GM23338 (cell line): Measurements from ENCODE around the gene ATG9B. TPM values are rescaled to one million over a fixed set of nuclear protein-coding genes. Genes with fewer than 3 reads are reported as not detected.
A peak's percentile ranks its signal among the peaks of the same experiment; 100 is the strongest.

ENCODE experiments used
- ATAC-seq: fragments of 200-7000 bp; cut with Tn5 transposase; 3 replicates; pipeline ENCODE4 v1.9.1; 2020
- DNase-seq: peaks from one replicate; pipeline ENCODE4 v3.0.0-alpha.2; 2015; ENCODE audit warnings: low spot score
- H2AFZ ChIP-seq: fragments of 200-600 bp; sonication (generic); 2 replicates; pipeline ENCODE4 v1.8.0; 2016; ENCODE audit warnings: antibody characterized with exemption, mild to moderate bottlenecking, moderate library complexity
- H3F3A ChIP-seq: fragments of 200-600 bp; sonication (generic); replicated peaks from 2 replicates; pipeline ENCODE4 v1.8.0; 2017; ENCODE audit warnings: antibody characterized with exemption, mixed run types, low read depth
- H3K27ac ChIP-seq: fragments of 200-600 bp; sonication (generic); 2 replicates; pipeline ENCODE4 v1.6.1; 2016; ENCODE audit warnings: low read depth
- H3K27me3 ChIP-seq: fragments of 200-600 bp; sonication (generic); 2 replicates; pipeline ENCODE4 v1.8.0; 2016; ENCODE audit warnings: mild to moderate bottlenecking, mixed run types, moderate library complexity; ENCODE audit not compliant: insufficient read depth
- H3K36me3 ChIP-seq: fragments of 200-600 bp; sonication (generic); 2 replicates; pipeline ENCODE4 v1.8.0; 2016; ENCODE audit warnings: mild to moderate bottlenecking; ENCODE audit not compliant: insufficient read depth
- H3K4me1 ChIP-seq: fragments of 200-600 bp; sonication (generic); 2 replicates; pipeline ENCODE4 v1.8.0; 2016; ENCODE audit warnings: mild to moderate bottlenecking, moderate library complexity; ENCODE audit not compliant: insufficient read depth
- H3K4me2 ChIP-seq: fragments of 200-600 bp; sonication (generic); 2 replicates; pipeline ENCODE4 v1.7.1; 2017; ENCODE audit warnings: mixed run types
- H3K4me3 ChIP-seq: fragments of 200-600 bp; sonication (generic); 2 replicates; pipeline ENCODE4 v1.6.1; 2016; ENCODE audit warnings: mixed run types
- H3K79me2 ChIP-seq: fragments of 200-600 bp; sonication (generic); replicated peaks from 2 replicates; pipeline ENCODE4 v1.8.0; 2017; ENCODE audit warnings: mild to moderate bottlenecking; ENCODE audit not compliant: insufficient read depth
- H3K9me2 ChIP-seq: fragments of 200-600 bp; sonication (generic); 2 replicates; pipeline ENCODE4 v1.8.0; 2017; ENCODE audit not compliant: insufficient read depth
- H4K20me1 ChIP-seq: fragments of 200-600 bp; sonication (generic); replicated peaks from 2 replicates; pipeline ENCODE4 v1.8.0; 2017; ENCODE audit warnings: mild to moderate bottlenecking; ENCODE audit not compliant: insufficient read depth
- H3K27ac Mint-ChIP-seq: 2 replicates; pipeline ENCODE4 v1.8.0; 2020; ENCODE audit warnings: inconsistent platforms, mild to moderate bottlenecking, moderate library complexity, mixed read lengths
- H3K27me3 Mint-ChIP-seq: 3 replicates; pipeline ENCODE4 v1.8.0; 2022; ENCODE audit warnings: low read depth, mild to moderate bottlenecking, moderate library complexity, mixed read lengths, inconsistent platforms; ENCODE audit not compliant: insufficient read depth, poor library complexity
- H3K36me3 Mint-ChIP-seq: 3 replicates; pipeline ENCODE4 v1.8.0; 2021; ENCODE audit warnings: low read depth, mild to moderate bottlenecking, inconsistent platforms, moderate library complexity, mixed read lengths
- H3K4me1 Mint-ChIP-seq: 3 replicates; pipeline ENCODE4 v1.8.0; 2020; ENCODE audit warnings: mild to moderate bottlenecking, inconsistent platforms, mixed read lengths
- H3K4me3 Mint-ChIP-seq: 3 replicates; pipeline ENCODE4 v1.8.0; 2021; ENCODE audit warnings: moderate library complexity, mild to moderate bottlenecking, inconsistent platforms, mixed read lengths
- H3K9me3 Mint-ChIP-seq: 3 replicates; pipeline ENCODE4 v1.8.0; 2020; ENCODE audit warnings: moderate library complexity, mild to moderate bottlenecking, inconsistent platforms, mixed read lengths
- CREB1 ChIP-seq: fragments of 250-450 bp; sonication (Bioruptor Pico); IDR thresholded peaks from 2 replicates; pipeline ENCODE4 v1.5.0; 2020; ENCODE audit warnings: low read depth, mild to moderate bottlenecking, moderate library complexity
- EZH2 ChIP-seq: fragments of 200-600 bp; sonication (generic); IDR thresholded peaks from one replicate; pipeline ENCODE4 v1.8.0; 2017; ENCODE audit warnings: antibody characterized with exemption, mild to moderate bottlenecking, low read depth; ENCODE audit not compliant: unreplicated experiment
- EZH2phosphoT487 ChIP-seq: fragments of 200-600 bp; sonication (generic); IDR thresholded peaks from one replicate; pipeline ENCODE4 v1.8.1; 2018; ENCODE audit warnings: antibody characterized with exemption; ENCODE audit not compliant: unreplicated experiment
- NANOG ChIP-seq: IDR thresholded peaks from 2 replicates; pipeline ENCODE4 v1.6.1; 2016; ENCODE audit warnings: antibody characterized with exemption, borderline replicate concordance
- POLR2AphosphoS5 ChIP-seq: IDR thresholded peaks from 2 replicates; pipeline ENCODE4 v1.6.1; 2016; ENCODE audit warnings: antibody characterized with exemption, low read depth
- STAT1 ChIP-seq: IDR thresholded peaks from one replicate; pipeline ENCODE4 v1.6.1; 2016; ENCODE audit warnings: antibody characterized with exemption; ENCODE audit not compliant: unreplicated experiment
- ZNF114 ChIP-seq: fragments of 250-450 bp; sonication (Bioruptor Pico); IDR thresholded peaks from 2 replicates; pipeline ENCODE4 v1.5.0; 2020; ENCODE audit warnings: mild to moderate bottlenecking, moderate library complexity
- polyA plus RNA-seq: library from polyadenylated mRNA; unstranded; fragments of >200 nt; fragmentation: Nextera tagmentation; extraction: Ambion mirVana; gene quantifications from 2 replicates; pipeline ENCODE4 v1.2.1, GENCODE V29; 2016
- total RNA-seq: library from RNA; depleted of rRNA; stranded (reverse); fragments of >200 nt; shearing (Covaris generic); gene quantifications from 2 replicates; pipeline ENCODE4 v1.2.3, GENCODE V29; 2014
- TF ChIP-seq, protein P1 (sequence below): IDR thresholded peaks from 2 replicates; pipeline ENCODE4 v1.6.1; 2016; ENCODE audit warnings: antibody characterized with exemption
- TF ChIP-seq, protein P2 (sequence below): fragments of 250-450 bp; sonication (Bioruptor Pico); IDR thresholded peaks from 2 replicates; pipeline ENCODE4 v1.5.0; 2020; ENCODE audit warnings: mild to moderate bottlenecking, moderate library complexity
- TF ChIP-seq, protein P3 (sequence below), 2 experiments: fragments of 200-600 bp in 1 of 2; sonication (generic) in 1 of 2; conservative IDR thresholded peaks; 2 replicates each; pipeline versions ENCODE4 v1.5.1 to v1.6.1; 2016 to 2017; ENCODE audit warnings: antibody characterized with exemption in 2 of 2, low read depth in 2 of 2, mild to moderate bottlenecking in 2 of 2, moderate library complexity in 1 of 2
- TF ChIP-seq, protein P4 (sequence below): IDR thresholded peaks from one replicate; pipeline ENCODE4 v1.6.1; 2018; ENCODE audit warnings: antibody characterized with exemption; ENCODE audit not compliant: unreplicated experiment

ATG9B gene
- total and polyA plus RNA-seq, 2 experiments from 2014 or later, result 1.2 to 3.4 TPM

DNA sequence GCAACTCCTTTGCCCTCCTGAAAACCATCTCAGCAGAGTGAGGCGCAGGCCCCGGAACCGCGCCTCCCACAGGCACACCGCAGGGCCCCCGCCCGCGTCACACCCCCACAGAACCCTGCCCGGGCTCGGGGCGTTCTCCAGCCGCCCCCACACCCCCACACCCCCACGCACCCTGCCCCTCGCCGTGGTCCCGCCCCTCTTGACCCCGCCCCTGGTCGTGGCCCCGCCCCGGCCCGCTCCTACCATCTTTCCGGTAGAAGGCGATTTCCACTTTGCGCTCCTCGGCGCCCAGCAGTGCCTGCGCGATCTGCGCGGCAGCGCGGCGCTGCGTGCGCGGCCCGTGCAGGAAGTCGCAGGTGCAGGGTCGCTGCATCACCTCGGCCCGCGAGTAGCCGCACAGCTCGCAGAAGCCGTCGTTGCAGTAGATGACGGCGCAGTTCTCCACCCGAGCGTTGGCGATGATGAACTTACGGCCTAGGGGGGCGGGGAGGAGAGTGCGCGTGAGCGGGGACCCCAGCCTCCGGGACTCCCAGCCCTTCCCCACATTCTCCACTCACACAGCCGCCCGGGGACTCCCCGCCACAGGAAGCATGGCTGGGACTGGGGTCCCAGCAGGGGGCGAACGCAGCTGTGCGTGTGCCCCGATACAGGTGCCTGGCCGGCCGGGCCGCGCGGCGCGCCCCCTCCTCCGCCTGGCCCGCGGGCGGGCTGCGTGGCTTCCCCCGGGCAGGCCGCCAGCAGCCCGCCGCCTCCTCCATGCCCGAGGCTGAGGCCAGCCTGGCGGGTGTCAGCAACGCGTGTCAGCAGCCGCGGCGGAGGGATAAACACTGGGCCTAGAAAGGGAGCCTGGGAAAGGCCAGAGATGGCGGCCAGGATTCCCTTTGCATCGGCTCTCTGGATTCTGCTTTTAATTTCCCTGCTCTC, 49.6 kb downstream of the ATG9B start:
- no peaks in the 10 kb centered on the region for H3F3A ChIP-seq
- peak overlapping the region; percentile 82 for H3K4me3 ChIP-seq
- DNase-seq (peak; percentile 54), ATAC-seq (peak; percentile 5)
- H3K4me1 Mint-ChIP-seq, result peaks cover 58% of the 10 kb centered on the region
- no peaks in the 10 kb centered on the region for H4K20me1 ChIP-seq
- H2AFZ ChIP-seq, result peak overlapping the region; percentile 78
- no peaks in the 10 kb centered on the region for H3K36me3 ChIP-seq
- H3K4me1 ChIP-seq, result peaks cover 38% of the 10 kb centered on the region
- peak overlapping the region; percentile 90 for H3K4me2 ChIP-seq
- H3K27me3 Mint-ChIP-seq, result peaks cover 40% of the 10 kb centered on the region
- H3K9me2 ChIP-seq, result no peaks in the 10 kb centered on the region
- no peak overlapping the region for H3K27ac ChIP-seq
- H3K4me3 Mint-ChIP-seq, result peak overlapping the region; percentile 83
- peaks cover 3% of the 10 kb centered on the region; the same call in 2 of the 3 replicates for H3K9me3 Mint-ChIP-seq
- peaks cover 34% of the 10 kb centered on the region for H3K27me3 ChIP-seq
- H3K27ac Mint-ChIP-seq, result no peak overlapping the region
- no peaks in the 10 kb centered on the region for H3K79me2 ChIP-seq
- H3K36me3 Mint-ChIP-seq, result no peaks in the 10 kb centered on the region; the same call in 2 of the 3 replicates
- no peak for TF ChIP-seq ZNF114 (CRISPR knock-in tag)
- no peak for TF ChIP-seq EZH2
- no peak for TF ChIP-seq STAT1
- TF ChIP-seq, protein P1, sequence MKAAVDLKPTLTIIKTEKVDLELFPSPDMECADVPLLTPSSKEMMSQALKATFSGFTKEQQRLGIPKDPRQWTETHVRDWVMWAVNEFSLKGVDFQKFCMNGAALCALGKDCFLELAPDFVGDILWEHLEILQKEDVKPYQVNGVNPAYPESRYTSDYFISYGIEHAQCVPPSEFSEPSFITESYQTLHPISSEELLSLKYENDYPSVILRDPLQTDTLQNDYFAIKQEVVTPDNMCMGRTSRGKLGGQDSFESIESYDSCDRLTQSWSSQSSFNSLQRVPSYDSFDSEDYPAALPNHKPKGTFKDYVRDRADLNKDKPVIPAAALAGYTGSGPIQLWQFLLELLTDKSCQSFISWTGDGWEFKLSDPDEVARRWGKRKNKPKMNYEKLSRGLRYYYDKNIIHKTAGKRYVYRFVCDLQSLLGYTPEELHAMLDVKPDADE, result no peak
- TF ChIP-seq, protein P2, sequence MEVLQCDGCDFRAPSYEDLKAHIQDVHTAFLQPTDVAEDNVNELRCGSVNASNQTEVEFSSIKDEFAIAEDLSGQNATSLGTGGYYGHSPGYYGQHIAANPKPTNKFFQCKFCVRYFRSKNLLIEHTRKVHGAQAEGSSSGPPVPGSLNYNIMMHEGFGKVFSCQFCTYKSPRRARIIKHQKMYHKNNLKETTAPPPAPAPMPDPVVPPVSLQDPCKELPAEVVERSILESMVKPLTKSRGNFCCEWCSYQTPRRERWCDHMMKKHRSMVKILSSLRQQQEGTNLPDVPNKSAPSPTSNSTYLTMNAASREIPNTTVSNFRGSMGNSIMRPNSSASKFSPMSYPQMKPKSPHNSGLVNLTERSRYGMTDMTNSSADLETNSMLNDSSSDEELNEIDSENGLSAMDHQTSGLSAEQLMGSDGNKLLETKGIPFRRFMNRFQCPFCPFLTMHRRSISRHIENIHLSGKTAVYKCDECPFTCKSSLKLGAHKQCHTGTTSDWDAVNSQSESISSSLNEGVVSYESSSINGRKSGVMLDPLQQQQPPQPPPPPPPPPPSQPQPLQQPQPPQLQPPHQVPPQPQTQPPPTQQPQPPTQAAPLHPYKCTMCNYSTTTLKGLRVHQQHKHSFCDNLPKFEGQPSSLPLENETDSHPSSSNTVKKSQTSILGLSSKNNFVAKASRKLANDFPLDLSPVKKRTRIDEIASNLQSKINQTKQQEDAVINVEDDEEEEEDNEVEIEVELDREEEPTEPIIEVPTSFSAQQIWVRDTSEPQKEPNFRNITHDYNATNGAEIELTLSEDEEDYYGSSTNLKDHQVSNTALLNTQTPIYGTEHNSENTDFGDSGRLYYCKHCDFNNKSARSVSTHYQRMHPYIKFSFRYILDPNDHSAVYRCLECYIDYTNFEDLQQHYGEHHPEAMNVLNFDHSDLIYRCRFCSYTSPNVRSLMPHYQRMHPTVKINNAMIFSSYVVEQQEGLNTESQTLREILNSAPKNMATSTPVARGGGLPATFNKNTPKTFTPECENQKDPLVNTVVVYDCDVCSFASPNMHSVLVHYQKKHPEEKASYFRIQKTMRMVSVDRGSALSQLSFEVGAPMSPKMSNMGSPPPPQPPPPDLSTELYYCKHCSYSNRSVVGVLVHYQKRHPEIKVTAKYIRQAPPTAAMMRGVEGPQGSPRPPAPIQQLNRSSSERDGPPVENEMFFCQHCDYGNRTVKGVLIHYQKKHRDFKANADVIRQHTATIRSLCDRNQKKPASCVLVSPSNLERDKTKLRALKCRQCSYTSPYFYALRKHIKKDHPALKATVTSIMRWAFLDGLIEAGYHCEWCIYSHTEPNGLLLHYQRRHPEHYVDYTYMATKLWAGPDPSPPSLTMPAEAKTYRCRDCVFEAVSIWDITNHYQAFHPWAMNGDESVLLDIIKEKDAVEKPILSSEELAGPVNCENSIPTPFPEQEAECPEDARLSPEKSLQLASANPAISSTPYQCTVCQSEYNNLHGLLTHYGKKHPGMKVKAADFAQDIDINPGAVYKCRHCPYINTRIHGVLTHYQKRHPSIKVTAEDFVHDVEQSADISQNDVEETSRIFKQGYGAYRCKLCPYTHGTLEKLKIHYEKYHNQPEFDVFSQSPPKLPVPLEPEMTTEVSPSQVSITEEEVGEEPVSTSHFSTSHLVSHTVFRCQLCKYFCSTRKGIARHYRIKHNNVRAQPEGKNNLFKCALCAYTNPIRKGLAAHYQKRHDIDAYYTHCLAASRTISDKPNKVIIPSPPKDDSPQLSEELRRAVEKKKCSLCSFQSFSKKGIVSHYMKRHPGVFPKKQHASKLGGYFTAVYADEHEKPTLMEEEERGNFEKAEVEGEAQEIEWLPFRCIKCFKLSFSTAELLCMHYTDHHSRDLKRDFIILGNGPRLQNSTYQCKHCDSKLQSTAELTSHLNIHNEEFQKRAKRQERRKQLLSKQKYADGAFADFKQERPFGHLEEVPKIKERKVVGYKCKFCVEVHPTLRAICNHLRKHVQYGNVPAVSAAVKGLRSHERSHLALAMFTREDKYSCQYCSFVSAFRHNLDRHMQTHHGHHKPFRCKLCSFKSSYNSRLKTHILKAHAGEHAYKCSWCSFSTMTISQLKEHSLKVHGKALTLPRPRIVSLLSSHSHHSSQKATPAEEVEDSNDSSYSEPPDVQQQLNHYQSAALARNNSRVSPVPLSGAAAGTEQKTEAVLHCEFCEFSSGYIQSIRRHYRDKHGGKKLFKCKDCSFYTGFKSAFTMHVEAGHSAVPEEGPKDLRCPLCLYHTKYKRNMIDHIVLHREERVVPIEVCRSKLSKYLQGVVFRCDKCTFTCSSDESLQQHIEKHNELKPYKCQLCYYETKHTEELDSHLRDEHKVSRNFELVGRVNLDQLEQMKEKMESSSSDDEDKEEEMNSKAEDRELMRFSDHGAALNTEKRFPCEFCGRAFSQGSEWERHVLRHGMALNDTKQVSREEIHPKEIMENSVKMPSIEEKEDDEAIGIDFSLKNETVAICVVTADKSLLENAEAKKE (CRISPR knock-in tag), result no peak
- TF ChIP-seq, protein P3, sequence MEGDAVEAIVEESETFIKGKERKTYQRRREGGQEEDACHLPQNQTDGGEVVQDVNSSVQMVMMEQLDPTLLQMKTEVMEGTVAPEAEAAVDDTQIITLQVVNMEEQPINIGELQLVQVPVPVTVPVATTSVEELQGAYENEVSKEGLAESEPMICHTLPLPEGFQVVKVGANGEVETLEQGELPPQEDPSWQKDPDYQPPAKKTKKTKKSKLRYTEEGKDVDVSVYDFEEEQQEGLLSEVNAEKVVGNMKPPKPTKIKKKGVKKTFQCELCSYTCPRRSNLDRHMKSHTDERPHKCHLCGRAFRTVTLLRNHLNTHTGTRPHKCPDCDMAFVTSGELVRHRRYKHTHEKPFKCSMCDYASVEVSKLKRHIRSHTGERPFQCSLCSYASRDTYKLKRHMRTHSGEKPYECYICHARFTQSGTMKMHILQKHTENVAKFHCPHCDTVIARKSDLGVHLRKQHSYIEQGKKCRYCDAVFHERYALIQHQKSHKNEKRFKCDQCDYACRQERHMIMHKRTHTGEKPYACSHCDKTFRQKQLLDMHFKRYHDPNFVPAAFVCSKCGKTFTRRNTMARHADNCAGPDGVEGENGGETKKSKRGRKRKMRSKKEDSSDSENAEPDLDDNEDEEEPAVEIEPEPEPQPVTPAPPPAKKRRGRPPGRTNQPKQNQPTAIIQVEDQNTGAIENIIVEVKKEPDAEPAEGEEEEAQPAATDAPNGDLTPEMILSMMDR (conservative IDR thresholded peaks at IDR 0.05; ENCODE audit: low read depth in 2 of 2), result peak; percentile 14 to 46; a peak in 2 of 4 replicates
- TF ChIP-seq CREB1 (CRISPR knock-in tag), result 0 out of 2 replicates have a peak, but pooled peaks have one; percentile 10
- TF ChIP-seq NANOG, result no peak
- no peak for TF ChIP-seq EZH2phosphoT487
- TF ChIP-seq, protein P4, sequence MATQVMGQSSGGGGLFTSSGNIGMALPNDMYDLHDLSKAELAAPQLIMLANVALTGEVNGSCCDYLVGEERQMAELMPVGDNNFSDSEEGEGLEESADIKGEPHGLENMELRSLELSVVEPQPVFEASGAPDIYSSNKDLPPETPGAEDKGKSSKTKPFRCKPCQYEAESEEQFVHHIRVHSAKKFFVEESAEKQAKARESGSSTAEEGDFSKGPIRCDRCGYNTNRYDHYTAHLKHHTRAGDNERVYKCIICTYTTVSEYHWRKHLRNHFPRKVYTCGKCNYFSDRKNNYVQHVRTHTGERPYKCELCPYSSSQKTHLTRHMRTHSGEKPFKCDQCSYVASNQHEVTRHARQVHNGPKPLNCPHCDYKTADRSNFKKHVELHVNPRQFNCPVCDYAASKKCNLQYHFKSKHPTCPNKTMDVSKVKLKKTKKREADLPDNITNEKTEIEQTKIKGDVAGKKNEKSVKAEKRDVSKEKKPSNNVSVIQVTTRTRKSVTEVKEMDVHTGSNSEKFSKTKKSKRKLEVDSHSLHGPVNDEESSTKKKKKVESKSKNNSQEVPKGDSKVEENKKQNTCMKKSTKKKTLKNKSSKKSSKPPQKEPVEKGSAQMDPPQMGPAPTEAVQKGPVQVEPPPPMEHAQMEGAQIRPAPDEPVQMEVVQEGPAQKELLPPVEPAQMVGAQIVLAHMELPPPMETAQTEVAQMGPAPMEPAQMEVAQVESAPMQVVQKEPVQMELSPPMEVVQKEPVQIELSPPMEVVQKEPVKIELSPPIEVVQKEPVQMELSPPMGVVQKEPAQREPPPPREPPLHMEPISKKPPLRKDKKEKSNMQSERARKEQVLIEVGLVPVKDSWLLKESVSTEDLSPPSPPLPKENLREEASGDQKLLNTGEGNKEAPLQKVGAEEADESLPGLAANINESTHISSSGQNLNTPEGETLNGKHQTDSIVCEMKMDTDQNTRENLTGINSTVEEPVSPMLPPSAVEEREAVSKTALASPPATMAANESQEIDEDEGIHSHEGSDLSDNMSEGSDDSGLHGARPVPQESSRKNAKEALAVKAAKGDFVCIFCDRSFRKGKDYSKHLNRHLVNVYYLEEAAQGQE, result no peak
- TF ChIP-seq POLR2AphosphoS5, result peak; percentile 79
